Neural progenitor cell (in vitro differentiated cells): ENCODE results near the gene CTSW.

ENCODE experiments used
- CTCF ChIP-seq: fragments of 200-600 bp; sonication (generic); IDR thresholded peaks from 2 replicates; pipeline ENCODE4 v1.5.1; 2017; ENCODE audit warnings: antibody characterized with exemption, mild to moderate bottlenecking
- EZH2 ChIP-seq: fragments of 200-600 bp; sonication (generic); IDR thresholded peaks from 2 replicates; pipeline ENCODE4 v1.6.1; 2017; ENCODE audit warnings: antibody characterized with exemption, mild to moderate bottlenecking, moderate library complexity

GRCh38 chr11:65854852-65855837, 24.5 kb upstream of the CTSW start:
- TF ChIP-seq CTCF (no peak), EZH2 (no peak)
